ENCODE results near the gene PDCD10.

GRCh38 chr3:167754049-167754448 is 19.4 kb upstream of the PDCD10 start:
- TF ChIP-seq, protein P1, sequence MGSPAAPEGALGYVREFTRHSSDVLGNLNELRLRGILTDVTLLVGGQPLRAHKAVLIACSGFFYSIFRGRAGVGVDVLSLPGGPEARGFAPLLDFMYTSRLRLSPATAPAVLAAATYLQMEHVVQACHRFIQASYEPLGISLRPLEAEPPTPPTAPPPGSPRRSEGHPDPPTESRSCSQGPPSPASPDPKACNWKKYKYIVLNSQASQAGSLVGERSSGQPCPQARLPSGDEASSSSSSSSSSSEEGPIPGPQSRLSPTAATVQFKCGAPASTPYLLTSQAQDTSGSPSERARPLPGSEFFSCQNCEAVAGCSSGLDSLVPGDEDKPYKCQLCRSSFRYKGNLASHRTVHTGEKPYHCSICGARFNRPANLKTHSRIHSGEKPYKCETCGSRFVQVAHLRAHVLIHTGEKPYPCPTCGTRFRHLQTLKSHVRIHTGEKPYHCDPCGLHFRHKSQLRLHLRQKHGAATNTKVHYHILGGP (tag by site-specific recombination; IDR thresholded peaks at IDR 0.05) = no peak
- TF ChIP-seq, protein P2, sequence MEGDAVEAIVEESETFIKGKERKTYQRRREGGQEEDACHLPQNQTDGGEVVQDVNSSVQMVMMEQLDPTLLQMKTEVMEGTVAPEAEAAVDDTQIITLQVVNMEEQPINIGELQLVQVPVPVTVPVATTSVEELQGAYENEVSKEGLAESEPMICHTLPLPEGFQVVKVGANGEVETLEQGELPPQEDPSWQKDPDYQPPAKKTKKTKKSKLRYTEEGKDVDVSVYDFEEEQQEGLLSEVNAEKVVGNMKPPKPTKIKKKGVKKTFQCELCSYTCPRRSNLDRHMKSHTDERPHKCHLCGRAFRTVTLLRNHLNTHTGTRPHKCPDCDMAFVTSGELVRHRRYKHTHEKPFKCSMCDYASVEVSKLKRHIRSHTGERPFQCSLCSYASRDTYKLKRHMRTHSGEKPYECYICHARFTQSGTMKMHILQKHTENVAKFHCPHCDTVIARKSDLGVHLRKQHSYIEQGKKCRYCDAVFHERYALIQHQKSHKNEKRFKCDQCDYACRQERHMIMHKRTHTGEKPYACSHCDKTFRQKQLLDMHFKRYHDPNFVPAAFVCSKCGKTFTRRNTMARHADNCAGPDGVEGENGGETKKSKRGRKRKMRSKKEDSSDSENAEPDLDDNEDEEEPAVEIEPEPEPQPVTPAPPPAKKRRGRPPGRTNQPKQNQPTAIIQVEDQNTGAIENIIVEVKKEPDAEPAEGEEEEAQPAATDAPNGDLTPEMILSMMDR (tag by site-specific recombination; IDR thresholded peaks at IDR 0.05) = no peak
- TF ChIP-seq, protein P3, sequence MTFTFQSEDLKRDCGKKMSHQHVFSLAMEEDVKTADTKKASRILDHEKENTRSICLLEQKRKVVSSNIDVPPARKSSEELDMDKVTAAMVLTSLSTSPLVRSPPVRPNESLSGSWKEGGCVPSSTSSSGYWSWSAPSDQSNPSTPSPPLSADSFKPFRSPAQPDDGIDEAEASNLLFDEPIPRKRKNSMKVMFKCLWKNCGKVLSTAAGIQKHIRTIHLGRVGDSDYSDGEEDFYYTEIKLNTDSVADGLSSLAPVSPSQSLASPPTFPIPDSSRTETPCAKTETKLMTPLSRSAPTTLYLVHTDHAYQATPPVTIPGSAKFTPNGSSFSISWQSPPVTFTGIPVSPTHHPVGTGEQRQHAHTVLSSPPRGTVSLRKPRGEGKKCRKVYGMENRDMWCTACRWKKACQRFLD (tag by site-specific recombination; IDR thresholded peaks at IDR 0.05) = no peak
- no peak for TF ChIP-seq SALL2 (tag by site-specific recombination; IDR thresholded peaks at IDR 0.05; ENCODE audit: borderline replicate concordance)
- TF ChIP-seq ZBTB20 (tag by site-specific recombination; IDR thresholded peaks at IDR 0.05) = no peak
- TF ChIP-seq YY1 (tag by site-specific recombination; IDR thresholded peaks at IDR 0.05) = no peak
- TF ChIP-seq TCF7L2 (IDR thresholded peaks at IDR 0.05; ENCODE audit: borderline replicate concordance, low read depth, low read length) = no peak
- no peak for TF ChIP-seq REST (tag by site-specific recombination; IDR thresholded peaks at IDR 0.05)
- no peak for TF ChIP-seq ZNF274 (IDR thresholded peaks at IDR 0.05; ENCODE audit: low read length)
- TF ChIP-seq ZNF274 (tag by site-specific recombination; IDR thresholded peaks at IDR 0.05; ENCODE audit: borderline replicate concordance) = no peak
- TF ChIP-seq ZFP37 (tag by site-specific recombination; IDR thresholded peaks at IDR 0.05) = no peak
- TF ChIP-seq KLF9 (tag by site-specific recombination; IDR thresholded peaks at IDR 0.05; ENCODE audit: low read depth) = no peak
- no peak for TF ChIP-seq ZFHX2 (tag by site-specific recombination; conservative IDR thresholded peaks at IDR 0.05)
- no peak for TF ChIP-seq ZBTB17 (tag by site-specific recombination; IDR thresholded peaks at IDR 0.05)
